NCI-H510A treated with DMSO at 0.1 percent for 48 hours (cell line): ENCODE results near the gene PCDHAC1.

ENCODE experiments used
- DNase-seq: peaks from one replicate; lab custom pipeline; 2025; lab: John Stamatoyannopoulos, UW

The PCDHAC1 gene

GRCh38 chr5:140966293-140967225 lies 40.5 kb downstream of the PCDHAC1 start, which contains the start of gene PCDHAC2:
TSS of gene PCDHAC2 (plus strand) at chr5:140966476. CDS start at chr5:140966767, 291 bp downstream.
- DNase-seq: peak; percentile 61

- no peak for DNase-seq
Measured at GRCh38 chr5:140967226-140967893, 41.3 kb downstream of the PCDHAC1 start.

DNA sequence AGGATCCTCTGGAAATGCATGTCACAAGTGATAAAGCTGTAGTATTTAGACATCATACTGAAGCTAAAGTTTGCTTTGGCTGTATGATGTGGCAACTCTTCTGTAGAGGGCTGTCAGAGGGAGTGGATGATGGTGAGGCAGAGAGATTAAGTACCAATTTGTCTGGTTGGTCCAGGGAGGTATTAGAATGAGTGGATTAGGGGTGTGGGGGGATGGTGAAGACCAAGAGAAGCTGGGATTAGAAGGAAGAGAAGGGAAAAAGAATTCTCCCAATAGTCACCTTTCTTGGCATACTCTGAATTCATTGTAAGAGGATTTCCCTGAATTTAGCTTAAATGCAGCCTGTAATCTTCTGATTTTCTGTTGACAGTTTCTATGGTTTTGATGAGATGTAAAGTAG lies 43.8 kb downstream of the PCDHAC1 start:
- DNase-seq: no peak

DNA sequence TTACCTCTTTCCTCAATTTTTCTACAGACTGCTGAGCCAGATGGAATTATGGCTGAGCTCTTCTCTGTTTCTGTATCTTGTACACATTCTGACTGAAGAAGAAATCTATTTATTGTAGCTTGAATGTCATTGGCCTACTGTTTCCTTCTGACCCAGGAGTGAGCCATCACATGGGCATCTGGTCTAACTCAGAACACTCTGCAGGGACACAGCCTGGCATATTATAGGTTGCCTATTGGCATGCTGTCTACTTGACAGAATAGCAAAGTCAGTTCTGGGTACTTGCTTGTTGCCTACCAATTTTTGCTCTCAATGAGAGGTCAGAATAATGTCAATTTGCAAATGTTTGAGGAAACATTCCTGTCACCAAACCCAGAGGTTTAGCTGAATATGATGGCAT lies 47.5 kb downstream of the PCDHAC1 start:
- no peak for DNase-seq

GRCh38 chr5:140977003-140977402 lies 50.9 kb downstream of the PCDHAC1 start:
- DNase-seq: no peak

DNA sequence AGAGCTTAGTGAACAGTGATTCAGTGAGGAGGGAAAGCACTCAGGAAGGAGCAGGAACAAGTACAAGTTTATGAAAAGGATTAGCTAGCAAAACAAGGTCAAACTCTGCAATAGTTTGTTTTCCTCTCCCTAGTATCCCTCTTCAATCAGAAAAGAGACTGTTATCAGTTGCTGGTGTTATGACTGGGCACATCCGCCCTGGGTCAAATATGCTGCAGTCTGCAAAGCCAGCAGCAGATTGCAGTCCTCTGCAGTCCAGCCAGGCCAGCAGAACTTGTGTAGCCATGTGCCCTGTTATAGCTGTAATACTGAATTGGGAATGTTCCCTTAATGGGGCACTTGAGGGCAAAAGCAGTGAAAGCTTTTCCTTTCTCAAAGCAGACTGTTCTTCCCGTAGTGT lies 52.2 kb downstream of the PCDHAC1 start:
- no peak for DNase-seq

DNA sequence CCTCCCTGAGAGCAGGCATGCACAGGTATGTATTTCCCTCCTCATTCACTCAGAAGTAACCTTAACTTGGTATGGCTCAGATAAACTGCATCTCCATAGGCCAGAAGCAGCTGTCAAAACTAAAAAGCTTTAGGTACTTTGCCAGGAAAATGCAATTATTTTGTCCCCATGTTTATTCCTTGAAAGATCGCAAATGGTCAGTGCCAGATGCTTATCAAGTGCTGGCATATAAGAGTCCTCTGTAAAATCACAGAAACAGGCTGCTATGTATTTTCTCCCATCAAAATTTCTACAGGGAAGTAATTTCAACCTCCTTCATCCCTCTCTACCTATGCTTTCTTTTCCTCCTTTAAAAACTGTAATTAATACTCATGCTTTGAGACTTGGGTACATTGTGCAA lies 52.9 kb downstream of the PCDHAC1 start:
- DNase-seq: no peak
